GM19397 (cell line): Measurements from ENCODE around the gene YIF1A.
"Not testable (repeated sequence)": the region's sequence is repeated elsewhere in the genome, so short reads cannot be mapped to it uniquely, and the experiment has no call there.

Source experiments
- ATAC-seq: cut with Tn5 transposase; IDR thresholded peaks from one replicate; pipeline ENCODE4 v1.9.1; 2021; ENCODE audit warnings: mild to moderate bottlenecking, moderate library complexity; ENCODE audit not compliant: unreplicated experiment

YIF1A gene

GRCh38 chr11:66287211-66287888, 1.6 kb downstream of the YIF1A start:
- no peak for ATAC-seq

- ATAC-seq = no peak
Measured at GRCh38 chr11:66286699-66287098, 2.2 kb downstream of the YIF1A start.

GRCh38 chr11:66285250-66285947, 3.5 kb downstream of the YIF1A start:
- no peak for ATAC-seq

- no peak for ATAC-seq
Measured at GRCh38 chr11:66284526-66285078, 4.3 kb downstream of the YIF1A start.

- no peak for ATAC-seq
Measured at GRCh38 chr11:66283461-66284105, 5.4 kb downstream of the YIF1A start.

GRCh38 chr11:66282468-66283455, 6.2 kb downstream of the YIF1A start:
- ATAC-seq = peak; percentile 81

DNA sequence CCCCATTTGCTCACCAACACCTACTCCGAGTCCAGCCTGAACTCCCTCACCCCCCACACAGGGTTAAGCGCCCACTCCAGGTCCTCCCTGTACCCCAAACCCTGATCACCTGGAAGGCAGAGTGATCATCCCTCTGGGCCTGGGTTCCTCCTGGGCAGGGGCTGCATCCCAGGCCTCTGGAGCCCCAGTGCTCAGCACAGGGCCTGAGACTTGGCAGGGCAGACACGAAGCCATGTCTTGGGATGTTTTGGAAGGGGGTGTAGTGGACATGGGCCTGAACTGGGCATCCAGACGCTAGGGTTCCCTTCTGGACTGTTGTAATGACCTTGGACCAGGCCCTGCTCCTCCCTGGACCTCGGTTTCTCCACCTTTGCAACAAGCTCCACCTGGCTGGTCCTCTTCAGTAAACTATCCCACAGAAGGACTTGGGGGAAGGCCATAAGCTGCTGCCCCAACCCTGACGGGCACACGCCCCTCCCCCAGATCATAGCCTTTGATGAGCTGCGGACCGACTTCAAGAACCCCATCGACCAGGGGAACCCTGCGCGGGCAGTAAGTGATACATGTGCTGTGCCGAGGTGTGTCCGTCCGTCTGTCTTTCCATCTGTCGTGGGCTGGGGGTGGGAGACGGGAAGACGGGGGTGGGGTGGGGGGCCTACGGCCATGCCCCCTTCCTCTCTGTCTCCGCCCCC, 7.0 kb downstream of the YIF1A start:
- no peak for ATAC-seq

DNA sequence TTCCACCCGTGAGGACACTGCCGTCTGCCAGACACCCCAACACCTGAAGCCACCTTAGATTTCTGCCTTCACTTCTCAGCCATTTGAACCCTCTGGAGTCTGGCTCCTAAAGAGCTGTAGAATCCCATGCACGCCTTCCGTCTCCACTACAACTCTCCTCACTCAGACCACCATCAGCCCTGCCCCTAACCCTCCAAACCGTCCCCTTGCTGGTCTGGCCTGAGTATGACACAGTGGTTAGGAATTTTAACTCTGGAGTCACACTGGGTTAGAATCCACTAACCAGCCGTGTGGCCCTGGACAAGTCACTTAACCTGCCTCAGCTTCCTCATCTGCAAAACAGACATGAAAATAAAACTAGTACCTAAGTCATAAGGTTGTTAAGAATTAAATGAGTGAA, 7.9 kb downstream of the YIF1A start:
- ATAC-seq = no peak

DNA sequence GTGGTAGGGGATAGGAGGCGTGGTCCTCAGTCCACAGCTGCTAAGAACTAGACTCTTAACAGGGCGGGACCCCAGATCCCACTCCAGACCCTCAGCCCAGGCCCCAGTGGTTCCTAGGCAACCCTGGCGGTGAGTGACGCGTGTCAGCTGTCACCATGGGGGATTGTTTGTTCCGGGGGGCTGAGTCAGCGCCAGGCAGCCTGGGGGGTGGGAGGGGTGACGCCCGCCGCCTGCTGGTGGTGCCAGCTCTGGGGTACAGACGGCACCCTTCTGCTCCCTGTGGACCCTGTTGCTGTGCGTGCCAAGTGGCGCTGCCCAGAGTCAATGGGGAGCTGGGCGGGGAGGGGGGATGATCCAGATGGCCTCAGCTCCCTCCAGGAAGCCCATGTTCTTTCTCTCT, 8.5 kb downstream of the YIF1A start:
- ATAC-seq = no peak

- no peak for ATAC-seq
Measured at GRCh38 chr11:66279092-66279734, 9.7 kb downstream of the YIF1A start.

- ATAC-seq = no peak
Measured at GRCh38 chr11:66278363-66279091, 10.4 kb downstream of the YIF1A start.

DNA sequence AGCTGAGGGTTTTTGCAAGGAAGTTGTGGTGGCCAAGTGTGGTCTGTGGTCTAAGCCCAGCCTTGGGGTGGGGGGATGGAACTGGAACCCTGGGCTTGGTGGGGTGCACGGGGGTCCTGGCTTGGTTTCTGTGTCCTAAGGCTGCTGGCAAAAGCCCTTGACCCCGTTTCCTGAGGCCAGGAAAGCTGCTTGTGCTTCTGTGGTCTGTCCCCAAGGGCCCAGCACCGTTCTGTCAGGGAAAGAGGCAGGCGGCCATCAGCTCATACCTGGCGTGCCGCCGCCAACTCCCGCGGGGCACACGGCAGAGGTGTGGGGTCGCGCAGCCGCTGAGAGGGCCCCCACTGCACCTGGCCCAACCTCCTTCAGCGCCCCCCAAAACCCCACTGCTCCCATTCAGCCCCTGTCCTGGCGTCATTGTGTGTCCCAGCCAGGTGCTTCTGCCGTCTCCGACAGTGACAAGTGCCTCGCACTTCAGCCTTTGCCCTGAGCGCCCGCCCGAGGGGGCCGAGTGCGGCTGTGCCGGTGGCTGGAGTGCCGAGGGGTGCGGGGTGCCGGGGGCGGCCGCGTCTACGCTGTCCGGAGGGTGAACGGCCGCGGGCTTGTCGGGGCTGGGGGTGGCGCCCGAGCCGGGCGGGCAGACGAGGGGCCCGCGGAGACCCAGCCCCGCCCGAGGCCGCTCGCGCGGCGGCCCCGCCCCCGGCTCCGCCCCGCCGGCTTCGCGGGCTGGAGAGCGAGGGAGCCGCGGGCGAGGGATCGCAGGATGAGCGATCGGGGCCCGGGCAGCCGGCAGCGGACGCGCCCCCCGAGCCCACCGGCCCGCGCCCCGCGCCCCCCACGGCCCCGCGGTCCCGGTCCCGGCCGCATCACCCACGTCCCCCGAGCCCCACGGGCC, 11.2 kb downstream of the YIF1A start, which contains the start of gene CNIH2:
Gene CNIH2 (plus strand): TSS at position 705 of the 892 bp plus-strand sequence. CDS start 282 bp downstream, outside the sequence.
- ATAC-seq = no peak

GRCh38 chr11:66277064-66277463, 11.9 kb downstream of the YIF1A start:
- ATAC-seq = not testable (repeated sequence)

- ATAC-seq = not testable (repeated sequence)
Measured at GRCh38 chr11:66276619-66277018, 12.3 kb downstream of the YIF1A start.

DNA sequence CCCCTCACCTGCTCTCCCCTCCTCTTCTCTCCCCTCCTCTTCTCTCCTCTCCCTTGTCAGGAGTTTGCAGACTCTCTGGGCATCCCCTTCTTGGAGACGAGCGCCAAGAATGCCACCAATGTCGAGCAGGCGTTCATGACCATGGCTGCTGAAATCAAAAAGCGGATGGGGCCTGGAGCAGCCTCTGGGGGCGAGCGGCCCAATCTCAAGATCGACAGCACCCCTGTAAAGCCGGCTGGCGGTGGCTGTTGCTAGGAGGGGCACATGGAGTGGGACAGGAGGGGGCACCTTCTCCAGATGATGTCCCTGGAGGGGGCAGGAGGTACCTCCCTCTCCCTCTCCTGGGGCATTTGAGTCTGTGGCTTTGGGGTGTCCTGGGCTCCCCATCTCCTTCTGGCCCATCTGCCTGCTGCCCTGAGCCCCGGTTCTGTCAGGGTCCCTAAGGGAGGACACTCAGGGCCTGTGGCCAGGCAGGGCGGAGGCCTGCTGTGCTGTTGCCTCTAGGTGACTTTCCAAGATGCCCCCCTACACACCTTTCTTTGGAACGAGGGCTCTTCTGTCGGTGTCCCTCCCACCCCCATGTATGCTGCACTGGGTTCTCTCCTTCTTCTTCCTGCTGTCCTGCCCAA, 12.8 kb downstream of the YIF1A start:
- no peak for ATAC-seq

GRCh38 chr11:66275396-66275795, 13.5 kb downstream of the YIF1A start:
- ATAC-seq = no peak

DNA sequence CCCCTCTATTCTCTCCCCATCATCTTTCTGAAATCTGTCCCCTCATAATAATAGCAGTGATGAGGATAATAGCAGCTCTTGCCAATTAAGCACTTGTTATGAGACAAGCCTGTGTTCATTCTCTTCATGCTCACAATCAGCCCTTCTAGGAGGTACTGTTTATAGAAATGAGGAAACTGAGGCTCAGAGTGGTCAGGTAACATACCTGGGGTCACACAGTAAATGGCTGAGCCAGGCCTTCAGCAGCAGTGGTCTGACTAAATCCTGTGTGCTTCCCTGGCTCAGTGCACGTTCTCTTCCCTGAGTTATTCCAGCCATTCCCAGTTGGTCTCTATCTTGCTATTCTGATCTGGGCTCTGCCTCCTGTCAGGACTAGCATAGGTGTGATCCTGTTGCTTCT, 14.7 kb downstream of the YIF1A start:
- no peak for ATAC-seq
